ENCODE results near the gene FLOT1.

GRCh38 chr6:30726506-30727413 lies 15.7 kb downstream of the FLOT1 start:
- TF ChIP-seq FOXA1 (IDR thresholded peaks at IDR 0.05) (no peak), ZNF384 (IDR thresholded peaks at IDR 0.05) (no peak), L3MBTL2 (conservative IDR thresholded peaks at IDR 0.05) (no peak), TARDBP (IDR thresholded peaks at IDR 0.05) (no peak), LEF1 (IDR thresholded peaks at IDR 0.05; ENCODE audit: borderline replicate concordance) (no peak), SUZ12 (IDR thresholded peaks at IDR 0.05) (no peak), CTBP1 (IDR thresholded peaks at IDR 0.05; ENCODE audit: borderline replicate concordance) (no peak), HDGF (IDR thresholded peaks at IDR 0.05; ENCODE audit: borderline replicate concordance) (no peak), NFRKB (IDR thresholded peaks at IDR 0.05) (no peak), FOXM1 (IDR thresholded peaks at IDR 0.05; ENCODE audit: borderline replicate concordance) (no peak), SP1 (IDR thresholded peaks at IDR 0.05) (no peak), ARNT (IDR thresholded peaks at IDR 0.05) (no peak), ELF4 (IDR thresholded peaks at IDR 0.05) (no peak)
- TF ChIP-seq, protein P1, sequence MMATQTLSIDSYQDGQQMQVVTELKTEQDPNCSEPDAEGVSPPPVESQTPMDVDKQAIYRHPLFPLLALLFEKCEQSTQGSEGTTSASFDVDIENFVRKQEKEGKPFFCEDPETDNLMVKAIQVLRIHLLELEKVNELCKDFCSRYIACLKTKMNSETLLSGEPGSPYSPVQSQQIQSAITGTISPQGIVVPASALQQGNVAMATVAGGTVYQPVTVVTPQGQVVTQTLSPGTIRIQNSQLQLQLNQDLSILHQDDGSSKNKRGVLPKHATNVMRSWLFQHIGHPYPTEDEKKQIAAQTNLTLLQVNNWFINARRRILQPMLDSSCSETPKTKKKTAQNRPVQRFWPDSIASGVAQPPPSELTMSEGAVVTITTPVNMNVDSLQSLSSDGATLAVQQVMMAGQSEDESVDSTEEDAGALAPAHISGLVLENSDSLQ (IDR thresholded peaks at IDR 0.05), result no peak

All from HEK293T (cell line).